ENCODE data around the gene VAT1. TPM values are rescaled to one million over a fixed set of nuclear protein-coding genes. Genes with fewer than 3 reads are reported as not detected.

The VAT1 gene
- total and polyA plus RNA-seq, 2 of the 13 experiments (the other 11 are each of a cell fraction or from before 2014, with no cell fraction given) = 143 to 205 TPM

DNA sequence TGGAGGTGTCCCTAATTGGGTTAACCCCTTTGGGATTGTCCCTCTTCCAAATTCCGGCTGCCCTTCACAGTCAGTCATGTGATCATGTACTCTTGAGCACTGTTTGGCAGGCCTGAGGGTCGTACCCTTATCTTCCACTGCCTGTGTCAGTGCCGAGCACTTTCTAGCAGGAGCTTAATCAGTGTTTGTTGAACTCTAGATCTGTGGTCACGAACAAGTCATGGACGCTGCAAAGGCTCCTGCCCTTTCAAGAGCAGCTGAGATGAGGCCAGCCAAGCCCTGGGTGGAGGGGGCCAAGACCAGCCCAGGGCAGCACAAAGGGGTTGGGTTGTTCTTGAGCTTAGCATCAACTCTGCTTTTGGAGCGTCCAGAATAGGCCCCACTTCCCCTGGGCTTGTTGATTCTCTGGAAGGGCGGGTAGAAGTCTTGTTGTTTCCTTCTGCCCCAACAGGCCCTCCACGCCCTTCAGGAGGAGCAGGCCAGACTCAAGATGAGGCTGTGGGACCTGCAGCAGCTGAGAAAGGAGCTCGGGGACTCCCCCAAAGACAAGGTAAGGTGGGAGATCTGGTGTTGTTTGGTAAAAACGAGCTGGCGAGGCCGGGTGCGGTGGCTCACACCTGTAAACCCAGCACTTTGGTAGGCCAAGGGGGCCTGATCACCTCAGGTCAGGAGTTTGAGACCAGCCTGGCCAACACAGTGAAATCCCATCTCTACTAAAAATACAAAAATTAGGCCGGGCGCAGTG is 10.3 kb downstream of the VAT1 start (continued):
- TF ChIP-seq CREB1 (IDR thresholded peaks at IDR 0.05) = no peak
- no peak for TF ChIP-seq CREB1 (CRISPR knock-in tag; IDR thresholded peaks at IDR 0.05)
- TF ChIP-seq, protein P1, sequence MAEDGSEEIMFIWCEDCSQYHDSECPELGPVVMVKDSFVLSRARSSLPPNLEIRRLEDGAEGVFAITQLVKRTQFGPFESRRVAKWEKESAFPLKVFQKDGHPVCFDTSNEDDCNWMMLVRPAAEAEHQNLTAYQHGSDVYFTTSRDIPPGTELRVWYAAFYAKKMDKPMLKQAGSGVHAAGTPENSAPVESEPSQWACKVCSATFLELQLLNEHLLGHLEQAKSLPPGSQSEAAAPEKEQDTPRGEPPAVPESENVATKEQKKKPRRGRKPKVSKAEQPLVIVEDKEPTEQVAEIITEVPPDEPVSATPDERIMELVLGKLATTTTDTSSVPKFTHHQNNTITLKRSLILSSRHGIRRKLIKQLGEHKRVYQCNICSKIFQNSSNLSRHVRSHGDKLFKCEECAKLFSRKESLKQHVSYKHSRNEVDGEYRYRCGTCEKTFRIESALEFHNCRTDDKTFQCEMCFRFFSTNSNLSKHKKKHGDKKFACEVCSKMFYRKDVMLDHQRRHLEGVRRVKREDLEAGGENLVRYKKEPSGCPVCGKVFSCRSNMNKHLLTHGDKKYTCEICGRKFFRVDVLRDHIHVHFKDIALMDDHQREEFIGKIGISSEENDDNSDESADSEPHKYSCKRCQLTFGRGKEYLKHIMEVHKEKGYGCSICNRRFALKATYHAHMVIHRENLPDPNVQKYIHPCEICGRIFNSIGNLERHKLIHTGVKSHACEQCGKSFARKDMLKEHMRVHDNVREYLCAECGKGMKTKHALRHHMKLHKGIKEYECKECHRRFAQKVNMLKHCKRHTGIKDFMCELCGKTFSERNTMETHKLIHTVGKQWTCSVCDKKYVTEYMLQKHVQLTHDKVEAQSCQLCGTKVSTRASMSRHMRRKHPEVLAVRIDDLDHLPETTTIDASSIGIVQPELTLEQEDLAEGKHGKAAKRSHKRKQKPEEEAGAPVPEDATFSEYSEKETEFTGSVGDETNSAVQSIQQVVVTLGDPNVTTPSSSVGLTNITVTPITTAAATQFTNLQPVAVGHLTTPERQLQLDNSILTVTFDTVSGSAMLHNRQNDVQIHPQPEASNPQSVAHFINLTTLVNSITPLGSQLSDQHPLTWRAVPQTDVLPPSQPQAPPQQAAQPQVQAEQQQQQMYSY (CRISPR knock-in tag; IDR thresholded peaks at IDR 0.05) = no peak
- TF ChIP-seq, protein P2, sequence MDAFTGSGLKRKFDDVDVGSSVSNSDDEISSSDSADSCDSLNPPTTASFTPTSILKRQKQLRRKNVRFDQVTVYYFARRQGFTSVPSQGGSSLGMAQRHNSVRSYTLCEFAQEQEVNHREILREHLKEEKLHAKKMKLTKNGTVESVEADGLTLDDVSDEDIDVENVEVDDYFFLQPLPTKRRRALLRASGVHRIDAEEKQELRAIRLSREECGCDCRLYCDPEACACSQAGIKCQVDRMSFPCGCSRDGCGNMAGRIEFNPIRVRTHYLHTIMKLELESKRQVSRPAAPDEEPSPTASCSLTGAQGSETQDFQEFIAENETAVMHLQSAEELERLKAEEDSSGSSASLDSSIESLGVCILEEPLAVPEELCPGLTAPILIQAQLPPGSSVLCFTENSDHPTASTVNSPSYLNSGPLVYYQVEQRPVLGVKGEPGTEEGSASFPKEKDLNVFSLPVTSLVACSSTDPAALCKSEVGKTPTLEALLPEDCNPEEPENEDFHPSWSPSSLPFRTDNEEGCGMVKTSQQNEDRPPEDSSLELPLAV (CRISPR knock-in tag; conservative IDR thresholded peaks at IDR 0.05; ENCODE audit: low read depth) = no peak
- TF ChIP-seq SMARCE1 (IDR thresholded peaks at IDR 0.05; ENCODE audit: borderline replicate concordance) = no peak
- no peak for TF ChIP-seq ZMAT3 (CRISPR knock-in tag; conservative IDR thresholded peaks at IDR 0.05)
- TF ChIP-seq MLLT10 (CRISPR knock-in tag; IDR thresholded peaks at IDR 0.05) = no peak
- peak; percentile 44; the same call in 1 of the 2 replicates for TF ChIP-seq RARA (CRISPR knock-in tag; IDR thresholded peaks at IDR 0.05)
- TF ChIP-seq ZFY (CRISPR knock-in tag; IDR thresholded peaks at IDR 0.05) = no peak
- no peak for TF ChIP-seq RFXANK (CRISPR knock-in tag; IDR thresholded peaks at IDR 0.05)
- TF ChIP-seq, protein P3, sequence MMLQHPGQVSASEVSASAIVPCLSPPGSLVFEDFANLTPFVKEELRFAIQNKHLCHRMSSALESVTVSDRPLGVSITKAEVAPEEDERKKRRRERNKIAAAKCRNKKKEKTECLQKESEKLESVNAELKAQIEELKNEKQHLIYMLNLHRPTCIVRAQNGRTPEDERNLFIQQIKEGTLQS (CRISPR knock-in tag; IDR thresholded peaks at IDR 0.05) = no peak
- TF ChIP-seq, protein P4, sequence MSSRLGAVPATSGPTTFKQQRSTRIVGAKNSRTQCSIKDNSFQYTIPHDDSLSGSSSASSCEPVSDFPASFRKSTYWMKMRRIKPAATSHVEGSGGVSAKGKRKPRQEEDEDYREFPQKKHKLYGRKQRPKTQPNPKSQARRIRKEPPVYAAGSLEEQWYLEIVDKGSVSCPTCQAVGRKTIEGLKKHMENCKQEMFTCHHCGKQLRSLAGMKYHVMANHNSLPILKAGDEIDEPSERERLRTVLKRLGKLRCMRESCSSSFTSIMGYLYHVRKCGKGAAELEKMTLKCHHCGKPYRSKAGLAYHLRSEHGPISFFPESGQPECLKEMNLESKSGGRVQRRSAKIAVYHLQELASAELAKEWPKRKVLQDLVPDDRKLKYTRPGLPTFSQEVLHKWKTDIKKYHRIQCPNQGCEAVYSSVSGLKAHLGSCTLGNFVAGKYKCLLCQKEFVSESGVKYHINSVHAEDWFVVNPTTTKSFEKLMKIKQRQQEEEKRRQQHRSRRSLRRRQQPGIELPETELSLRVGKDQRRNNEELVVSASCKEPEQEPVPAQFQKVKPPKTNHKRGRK (CRISPR knock-in tag; IDR thresholded peaks at IDR 0.05) = no peak
- TF ChIP-seq SOX6 (IDR thresholded peaks at IDR 0.05) = no peak
- TF ChIP-seq SOX6 (CRISPR knock-in tag; IDR thresholded peaks at IDR 0.05) = no peak
- TF ChIP-seq ZC3H4 (CRISPR knock-in tag; IDR thresholded peaks at IDR 0.05; ENCODE audit: borderline replicate concordance) = no peak
- no peak for TF ChIP-seq ZNF839 (CRISPR knock-in tag; IDR thresholded peaks at IDR 0.05; ENCODE audit: borderline replicate concordance)
- TF ChIP-seq FOXP1 (IDR thresholded peaks at IDR 0.05) = no peak
- no peak for TF ChIP-seq FOXP1 (CRISPR knock-in tag; IDR thresholded peaks at IDR 0.05)
- TF ChIP-seq, protein P5, sequence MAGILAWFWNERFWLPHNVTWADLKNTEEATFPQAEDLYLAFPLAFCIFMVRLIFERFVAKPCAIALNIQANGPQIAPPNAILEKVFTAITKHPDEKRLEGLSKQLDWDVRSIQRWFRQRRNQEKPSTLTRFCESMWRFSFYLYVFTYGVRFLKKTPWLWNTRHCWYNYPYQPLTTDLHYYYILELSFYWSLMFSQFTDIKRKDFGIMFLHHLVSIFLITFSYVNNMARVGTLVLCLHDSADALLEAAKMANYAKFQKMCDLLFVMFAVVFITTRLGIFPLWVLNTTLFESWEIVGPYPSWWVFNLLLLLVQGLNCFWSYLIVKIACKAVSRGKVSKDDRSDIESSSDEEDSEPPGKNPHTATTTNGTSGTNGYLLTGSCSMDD (CRISPR knock-in tag; IDR thresholded peaks at IDR 0.05) = no peak
- TF ChIP-seq CREM (IDR thresholded peaks at IDR 0.05) = no peak
- TF ChIP-seq CREM (CRISPR knock-in tag; IDR thresholded peaks at IDR 0.05) = no peak
- TF ChIP-seq ZNF761 (CRISPR knock-in tag; conservative IDR thresholded peaks at IDR 0.05) = no peak
- no peak for TF ChIP-seq TSC22D2 (CRISPR knock-in tag; IDR thresholded peaks at IDR 0.05; ENCODE audit: borderline replicate concordance)
